DND-41 (cell line): ENCODE measurements around the gene CSNK1G2.

Experiments
- ATAC-seq: fragments of 200-7000 bp; cut with Tn5 transposase; 3 replicates; pipeline ENCODE4 v1.9.1; 2021; ENCODE audit warnings: low read depth; ENCODE audit not compliant: insufficient read depth
- DNase-seq: peaks from one replicate; pipeline ENCODE4 v3.0.0-alpha.2; 2020
- H2AFZ ChIP-seq: 2 replicates; pipeline ENCODE4 v1.6.0; 2012; ENCODE audit warnings: low read depth, low read length
- H3K27ac ChIP-seq: 2 replicates; pipeline ENCODE4 v1.5.1; 2012; ENCODE audit warnings: low read length, inconsistent platforms
- H3K27me3 ChIP-seq: fragments of 200-600 bp; sonication (generic); 2 replicates; pipeline ENCODE4 v1.6.0; 2012; ENCODE audit warnings: low read length, mild to moderate bottlenecking, inconsistent platforms; ENCODE audit not compliant: insufficient read depth, poor library complexity
- H3K36me3 ChIP-seq: 2 replicates; pipeline ENCODE4 v1.5.1; 2012; ENCODE audit warnings: low read length, inconsistent platforms; ENCODE audit not compliant: insufficient read depth
- H3K4me1 ChIP-seq: 2 replicates; pipeline ENCODE4 v1.5.1; 2012; ENCODE audit warnings: mild to moderate bottlenecking, low read length; ENCODE audit not compliant: insufficient read depth
- H3K4me2 ChIP-seq: 2 replicates; pipeline ENCODE4 v1.6.0; 2012; ENCODE audit warnings: mild to moderate bottlenecking, moderate library complexity, low read length, inconsistent platforms; ENCODE audit not compliant: insufficient read depth
- H3K4me3 ChIP-seq, 2 experiments: fragments of 200-600 bp in 1 of 2; shearing (Covaris generic) in 1 of 2; 2 replicates each; pipeline ENCODE4 v1.5.1; 2012 to 2016; ENCODE audit warnings: inconsistent platforms in 2 of 2, low read length in 2 of 2, mild to moderate bottlenecking in 2 of 2, low read depth in 1 of 2, moderate library complexity in 1 of 2
- H3K79me2 ChIP-seq: 2 replicates; pipeline ENCODE4 v1.6.0; 2012; ENCODE audit warnings: low read length, inconsistent platforms; ENCODE audit not compliant: insufficient read depth
- H3K9ac ChIP-seq: 2 replicates; pipeline ENCODE4 v1.6.0; 2012; ENCODE audit warnings: low read depth, mild to moderate bottlenecking, inconsistent platforms, low read length, moderate library complexity
- H3K9me3 ChIP-seq: 2 replicates; pipeline ENCODE4 v1.5.1; 2012; ENCODE audit warnings: low read length, moderate library complexity, mild to moderate bottlenecking, inconsistent platforms; ENCODE audit not compliant: insufficient read depth, severe bottlenecking
- H4K20me1 ChIP-seq: 2 replicates; pipeline ENCODE4 v1.6.0; 2012; ENCODE audit warnings: low read length; ENCODE audit not compliant: insufficient read depth
- CTCF ChIP-seq: IDR thresholded peaks from 2 replicates; pipeline ENCODE4 v1.5.1; 2012; ENCODE audit warnings: borderline replicate concordance, low read length, moderate library complexity, mild to moderate bottlenecking; ENCODE audit not compliant: poor library complexity, severe bottlenecking; ENCODE audit errors: extremely low read depth
- EZH2 ChIP-seq: IDR thresholded peaks from 3 replicates; pipeline ENCODE4 v1.6.1; 2012; ENCODE audit warnings: borderline replicate concordance, low read depth, mild to moderate bottlenecking, moderate library complexity, low read length, inconsistent platforms; ENCODE audit not compliant: severe bottlenecking

Gene CSNK1G2

GRCh38 chr19:1975162-1975480, 34.1 kb downstream of the CSNK1G2 start:
- H3K4me1 ChIP-seq = no peaks in the 10 kb centered on the region

GRCh38 chr19:1977120-1977519, 36.1 kb downstream of the CSNK1G2 start:
- DNase-seq = no peak
- no peak for ATAC-seq
- H3K36me3 ChIP-seq = peaks cover 77% of the 10 kb centered on the region
- H3K4me3 ChIP-seq = no peak overlapping the region
- no peaks in the 10 kb centered on the region for H3K4me1 ChIP-seq
- H3K27me3 ChIP-seq = no peaks in the 10 kb centered on the region
- H3K79me2 ChIP-seq = peaks cover 53% of the 10 kb centered on the region
- H3K4me2 ChIP-seq = no peak overlapping the region
- 0 out of 2 replicates have a peak overlapping the region, but pooled peaks have one; percentile 36 for H3K27ac ChIP-seq
- no peak overlapping the region for H2AFZ ChIP-seq
- H3K9ac ChIP-seq = no peak overlapping the region
- no peaks in the 10 kb centered on the region for H3K9me3 ChIP-seq
- peaks cover 41% of the 10 kb centered on the region for H4K20me1 ChIP-seq
- TF ChIP-seq EZH2 (no peak), CTCF (no peak)

More at GRCh38 chr19:1975162-1975480, 34.1 kb downstream of the CSNK1G2 start:
- DNase-seq = no peak
- no peak for ATAC-seq
- H3K27me3 ChIP-seq = no peaks in the 10 kb centered on the region
- no peak overlapping the region for H2AFZ ChIP-seq
- H3K4me3 ChIP-seq = no peak overlapping the region
- no peaks in the 10 kb centered on the region for H3K9me3 ChIP-seq
- peaks cover 78% of the 10 kb centered on the region for H3K36me3 ChIP-seq
- H3K27ac ChIP-seq = no peak overlapping the region
- peaks cover 57% of the 10 kb centered on the region for H4K20me1 ChIP-seq
- TF ChIP-seq CTCF (no peak), EZH2 (no peak)
- peaks cover 71% of the 10 kb centered on the region for H3K79me2 ChIP-seq
- H3K9ac ChIP-seq = no peak overlapping the region
- H3K4me2 ChIP-seq = no peak overlapping the region

GRCh38 chr19:1978346-1978894, 37.4 kb downstream of the CSNK1G2 start:
- DNase-seq = no peak
- peaks cover 43% of the 10 kb centered on the region for H3K79me2 ChIP-seq
- peaks cover 84% of the 10 kb centered on the region for H3K36me3 ChIP-seq
- no peak overlapping the region for H2AFZ ChIP-seq
- H4K20me1 ChIP-seq = peaks cover 38% of the 10 kb centered on the region
- no peak overlapping the region for H3K9ac ChIP-seq
- H3K9me3 ChIP-seq = no peaks in the 10 kb centered on the region
- H3K4me3 ChIP-seq = no peak overlapping the region
- no peaks in the 10 kb centered on the region for H3K27me3 ChIP-seq
- H3K4me2 ChIP-seq = no peak overlapping the region
- no peak for ATAC-seq
- no peak for TF ChIP-seq CTCF
- TF ChIP-seq EZH2 = no peak
- no peak overlapping the region for H3K27ac ChIP-seq
- H3K4me1 ChIP-seq = no peaks in the 10 kb centered on the region

GRCh38 chr19:1979017-1979416, 38.0 kb downstream of the CSNK1G2 start:
- H3K9me3 ChIP-seq = no peaks in the 10 kb centered on the region
- DNase-seq = no peak
- no peak overlapping the region for H3K27ac ChIP-seq
- H3K36me3 ChIP-seq = peaks cover 85% of the 10 kb centered on the region
- H3K27me3 ChIP-seq = no peaks in the 10 kb centered on the region
- no peak overlapping the region for H3K4me2 ChIP-seq
- no peak for ATAC-seq
- TF ChIP-seq EZH2 = no peak
- peaks cover 39% of the 10 kb centered on the region for H3K79me2 ChIP-seq
- no peaks in the 10 kb centered on the region for H3K4me1 ChIP-seq
- H2AFZ ChIP-seq = no peak overlapping the region
- H3K9ac ChIP-seq = no peak overlapping the region
- peaks cover 34% of the 10 kb centered on the region for H4K20me1 ChIP-seq
- no peak overlapping the region for H3K4me3 ChIP-seq
